Chondrocyte (in vitro differentiated cells): ENCODE data around the gene FXYD3. TPM values are rescaled to one million over a fixed set of nuclear protein-coding genes. Genes with fewer than 3 reads are reported as not detected.
A peak's percentile ranks its signal among the peaks of the same experiment; 100 is the strongest.

Experiments used
- DNase-seq: peaks from one replicate; pipeline ENCODE4 v3.0.0; 2021; ENCODE audit warnings: mixed read lengths, low spot score
- H3K27ac Mint-ChIP-seq: one replicate; pipeline ENCODE4 v1.8.0; 2021; ENCODE audit warnings: mild to moderate bottlenecking, moderate library complexity, mixed read lengths; ENCODE audit not compliant: unreplicated experiment
- H3K27me3 Mint-ChIP-seq: 2 replicates; pipeline ENCODE4 v1.8.0; 2021; ENCODE audit warnings: low read depth, mixed read lengths
- H3K36me3 Mint-ChIP-seq: 2 replicates; pipeline ENCODE4 v1.8.0; 2021; ENCODE audit warnings: low read depth, mixed read lengths
- H3K4me1 Mint-ChIP-seq: 2 replicates; pipeline ENCODE4 v1.8.0; 2021; ENCODE audit warnings: low read depth, mild to moderate bottlenecking, mixed read lengths
- H3K4me3 Mint-ChIP-seq: one replicate; pipeline ENCODE4 v1.8.0; 2021; ENCODE audit warnings: mild to moderate bottlenecking, moderate library complexity, mixed read lengths; ENCODE audit not compliant: unreplicated experiment
- H3K9me3 Mint-ChIP-seq: 2 replicates; pipeline ENCODE4 v1.8.0; 2021; ENCODE audit warnings: low read depth, mixed read lengths
- CTCF ChIP-seq: fragments of 200-600 bp; sonication (generic); IDR thresholded peaks from 2 replicates; pipeline ENCODE4 v1.5.0; 2021; ENCODE audit warnings: antibody characterized with exemption, mild to moderate bottlenecking, moderate library complexity
- total RNA-seq: library from RNA; stranded (reverse); gene quantifications from 3 replicates; pipeline ENCODE4 v1.2.1, GENCODE V29; 2021

FXYD3 gene
- total RNA-seq, 1 donor from 2014 or later, result not detected

DNA sequence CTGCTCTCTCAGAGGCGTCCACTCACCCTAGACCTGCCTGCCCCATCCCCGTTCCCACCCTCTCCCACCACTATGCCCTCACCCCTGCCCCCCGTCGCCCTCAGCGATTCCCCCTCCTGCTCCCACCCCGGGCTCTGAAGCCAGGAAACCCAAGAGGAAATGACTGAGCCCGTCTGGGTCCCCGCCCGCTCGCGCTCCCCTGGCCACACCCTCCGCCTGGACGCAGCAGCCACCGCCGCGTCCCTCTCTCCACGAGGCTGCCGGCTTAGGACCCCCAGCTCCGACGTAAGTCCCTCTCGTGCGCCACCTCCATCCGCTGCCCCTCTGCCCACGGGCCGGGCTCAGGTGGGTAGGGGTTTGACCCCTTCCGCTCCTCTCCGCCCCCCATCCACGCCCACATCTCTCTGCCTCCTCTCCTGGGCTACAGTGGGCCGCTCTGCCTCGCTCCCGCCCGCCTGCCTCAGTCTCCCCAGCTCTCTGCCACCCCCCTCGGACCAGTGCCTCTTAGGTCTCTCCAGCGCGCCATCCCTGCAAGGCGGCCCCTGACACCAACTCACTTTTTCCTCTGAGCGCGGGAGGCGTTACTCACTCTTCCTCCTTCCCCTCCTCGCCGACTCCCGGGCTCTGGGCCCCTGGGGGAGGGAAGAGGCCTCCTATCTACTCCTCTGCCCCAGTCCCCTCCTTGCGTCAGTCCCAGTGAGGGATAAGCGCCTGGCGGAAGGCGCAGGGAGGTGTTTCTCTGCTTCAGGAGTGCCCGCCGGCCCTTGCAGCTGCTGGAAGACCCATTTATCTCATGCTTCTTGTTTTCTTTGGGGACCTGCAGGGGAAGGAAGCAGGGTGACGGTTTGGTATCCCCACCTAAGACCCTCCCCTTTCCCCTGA, 39.1 kb downstream of the FXYD3 start, which contains the start of gene FXYD5:
TSS of gene FXYD5 (plus strand) at position 211 of the 882 bp plus-strand sequence. CDS start 816 bp downstream, outside the sequence.
- Mint-ChIP-seq H3K4me1 (peaks cover 51% of the 10 kb centered on the region), H3K36me3 (peaks cover 16% of the 10 kb centered on the region), H3K27ac (peak within 1 kb of the TSS; percentile 95), H3K27me3 (no peaks in the 10 kb centered on the region), H3K9me3 (no peaks in the 10 kb centered on the region), H3K4me3 (peak within 1 kb of the TSS; percentile 99)
- peak; percentile 44 for TF ChIP-seq CTCF
- no peak for DNase-seq

DNA sequence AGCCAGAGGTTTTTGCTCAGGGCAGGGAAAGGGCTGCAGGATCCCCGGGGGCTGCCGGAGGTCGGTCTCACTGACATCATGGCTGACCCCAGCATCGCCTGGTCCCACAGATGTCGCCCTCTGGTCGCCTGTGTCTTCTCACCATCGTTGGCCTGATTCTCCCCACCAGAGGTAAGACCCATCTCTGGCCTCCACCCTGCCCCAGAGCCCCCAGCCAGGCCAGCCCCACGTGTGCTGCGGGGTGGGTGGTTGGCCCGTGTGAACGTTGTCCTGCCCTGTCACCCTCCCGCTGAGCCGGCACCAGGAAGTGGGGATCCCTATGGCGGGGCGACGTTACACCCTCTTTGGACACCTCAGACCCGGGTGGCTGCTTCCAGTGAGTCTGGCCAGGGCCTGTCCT, 39.8 kb downstream of the FXYD3 start:
- Mint-ChIP-seq H3K4me3 (peak overlapping the region; percentile 99), H3K9me3 (no peaks in the 10 kb centered on the region), H3K27ac (peak overlapping the region; percentile 32), H3K27me3 (no peaks in the 10 kb centered on the region), H3K36me3 (peaks cover 17% of the 10 kb centered on the region), H3K4me1 (peaks cover 45% of the 10 kb centered on the region)
- no peak for TF ChIP-seq CTCF
- no peak for DNase-seq

GRCh38 chr19:35155981-35156672, 40.5 kb downstream of the FXYD3 start:
- Mint-ChIP-seq H3K36me3 (peaks cover 19% of the 10 kb centered on the region), H3K4me3 (peak overlapping the region; percentile 99), H3K9me3 (no peaks in the 10 kb centered on the region), H3K27ac (peak overlapping the region; percentile 32), H3K4me1 (peaks cover 42% of the 10 kb centered on the region), H3K27me3 (no peaks in the 10 kb centered on the region)
- no peak for TF ChIP-seq CTCF
- no peak for DNase-seq

- TF ChIP-seq CTCF, result no peak
- no peak overlapping the region for H3K27ac Mint-ChIP-seq
- H3K27me3 Mint-ChIP-seq, result no peaks in the 10 kb centered on the region
- H3K4me3 Mint-ChIP-seq, result no peak overlapping the region
- no peak for DNase-seq
- peaks cover 3% of the 10 kb centered on the region for H3K9me3 Mint-ChIP-seq
- H3K36me3 Mint-ChIP-seq, result peaks cover 24% of the 10 kb centered on the region
- H3K4me1 Mint-ChIP-seq, result peaks cover 42% of the 10 kb centered on the region
Observed at GRCh38 chr19:35156673-35157014, 41.0 kb downstream of the FXYD3 start.

DNA sequence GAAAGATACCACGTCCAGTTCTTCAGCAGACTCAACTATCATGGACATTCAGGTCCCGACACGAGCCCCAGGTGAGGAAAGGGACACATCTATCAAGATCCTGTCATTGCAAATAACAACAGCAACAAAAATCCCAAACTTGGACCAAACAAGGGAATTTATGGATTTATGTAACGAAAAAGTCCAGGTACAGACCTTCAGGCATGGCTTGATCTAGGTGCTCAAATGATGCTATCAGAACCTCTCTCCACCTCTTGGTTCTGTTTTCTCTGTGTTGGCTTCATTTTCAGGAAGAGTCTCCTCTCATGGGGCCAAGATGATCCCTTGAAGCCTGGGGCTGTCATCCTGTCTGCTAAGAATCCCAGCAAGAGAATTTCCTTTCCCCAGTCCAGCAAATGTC, 41.8 kb downstream of the FXYD3 start:
- DNase-seq, result no peak
- Mint-ChIP-seq H3K27me3 (no peaks in the 10 kb centered on the region), H3K4me3 (no peak overlapping the region), H3K4me1 (peaks cover 40% of the 10 kb centered on the region), H3K27ac (no peak overlapping the region), H3K9me3 (peaks cover 6% of the 10 kb centered on the region), H3K36me3 (peaks cover 29% of the 10 kb centered on the region)
- TF ChIP-seq CTCF, result no peak
